ENCODE results near the gene CD247.

GRCh38 chr1:167487614-167488013 lies 30.7 kb downstream of the CD247 start:
- TF ChIP-seq ZNF266 (tag by site-specific recombination; IDR thresholded peaks at IDR 0.05; ENCODE audit: low read depth) (no peak), ZNF555 (tag by site-specific recombination; conservative IDR thresholded peaks at IDR 0.05) (no peak), CTCF (tag by site-specific recombination; IDR thresholded peaks at IDR 0.05) (no peak), TCF7L2 (IDR thresholded peaks at IDR 0.05; ENCODE audit: borderline replicate concordance, low read depth, low read length) (no peak), ZNF114 (tag by site-specific recombination; IDR thresholded peaks at IDR 0.05) (no peak), ZBTB21 (tag by site-specific recombination; IDR thresholded peaks at IDR 0.05) (no peak), ATF2 (tag by site-specific recombination; IDR thresholded peaks at IDR 0.05; ENCODE audit: low read depth) (no peak), ZEB2 (tag by site-specific recombination; IDR thresholded peaks at IDR 0.05) (no peak), ZNF677 (tag by site-specific recombination; IDR thresholded peaks at IDR 0.05) (no peak), YY1 (tag by site-specific recombination; IDR thresholded peaks at IDR 0.05) (no peak)
- TF ChIP-seq, protein P1, sequence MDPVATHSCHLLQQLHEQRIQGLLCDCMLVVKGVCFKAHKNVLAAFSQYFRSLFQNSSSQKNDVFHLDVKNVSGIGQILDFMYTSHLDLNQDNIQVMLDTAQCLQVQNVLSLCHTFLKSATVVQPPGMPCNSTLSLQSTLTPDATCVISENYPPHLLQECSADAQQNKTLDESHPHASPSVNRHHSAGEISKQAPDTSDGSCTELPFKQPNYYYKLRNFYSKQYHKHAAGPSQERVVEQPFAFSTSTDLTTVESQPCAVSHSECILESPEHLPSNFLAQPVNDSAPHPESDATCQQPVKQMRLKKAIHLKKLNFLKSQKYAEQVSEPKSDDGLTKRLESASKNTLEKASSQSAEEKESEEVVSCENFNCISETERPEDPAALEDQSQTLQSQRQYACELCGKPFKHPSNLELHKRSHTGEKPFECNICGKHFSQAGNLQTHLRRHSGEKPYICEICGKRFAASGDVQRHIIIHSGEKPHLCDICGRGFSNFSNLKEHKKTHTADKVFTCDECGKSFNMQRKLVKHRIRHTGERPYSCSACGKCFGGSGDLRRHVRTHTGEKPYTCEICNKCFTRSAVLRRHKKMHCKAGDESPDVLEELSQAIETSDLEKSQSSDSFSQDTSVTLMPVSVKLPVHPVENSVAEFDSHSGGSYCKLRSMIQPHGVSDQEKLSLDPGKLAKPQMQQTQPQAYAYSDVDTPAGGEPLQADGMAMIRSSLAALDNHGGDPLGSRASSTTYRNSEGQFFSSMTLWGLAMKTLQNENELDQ (tag by site-specific recombination; IDR thresholded peaks at IDR 0.05; ENCODE audit: low read depth), result no peak
- TF ChIP-seq, protein P2, sequence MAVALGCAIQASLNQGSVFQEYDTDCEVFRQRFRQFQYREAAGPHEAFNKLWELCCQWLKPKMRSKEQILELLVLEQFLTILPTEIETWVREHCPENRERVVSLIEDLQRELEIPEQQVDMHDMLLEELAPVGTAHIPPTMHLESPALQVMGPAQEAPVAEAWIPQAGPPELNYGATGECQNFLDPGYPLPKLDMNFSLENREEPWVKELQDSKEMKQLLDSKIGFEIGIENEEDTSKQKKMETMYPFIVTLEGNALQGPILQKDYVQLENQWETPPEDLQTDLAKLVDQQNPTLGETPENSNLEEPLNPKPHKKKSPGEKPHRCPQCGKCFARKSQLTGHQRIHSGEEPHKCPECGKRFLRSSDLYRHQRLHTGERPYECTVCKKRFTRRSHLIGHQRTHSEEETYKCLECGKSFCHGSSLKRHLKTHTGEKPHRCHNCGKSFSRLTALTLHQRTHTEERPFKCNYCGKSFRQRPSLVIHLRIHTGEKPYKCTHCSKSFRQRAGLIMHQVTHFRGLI (tag by site-specific recombination; IDR thresholded peaks at IDR 0.05), result no peak
